Hematopoietic multipotent progenitor cell treated with erythropoietin and hydrocortisone succinate and interleukin-3 and kit ligand, for 6 days (in vitro differentiated cells): ENCODE results near the gene G6PC2.
"Not testable (repeated sequence)": the region's sequence is repeated elsewhere in the genome, so short reads cannot be mapped to it uniquely, and the experiment has no call there.

Source experiments
- DNase-seq: peaks from one replicate; pipeline ENCODE4 v3.0.0-alpha.2; 2015

Gene G6PC2

GRCh38 chr2:168907940-168908662, 7.0 kb downstream of the G6PC2 start:
- DNase-seq: no peak

- DNase-seq: no peak
These were observed 9.2 kb downstream of the G6PC2 start for GRCh38 chr2:168910330-168910729.

GRCh38 chr2:168912466-168912865, 11.4 kb downstream of the G6PC2 start:
- peak; percentile 11 for DNase-seq

- peak; percentile 25 for DNase-seq
These were observed 11.8 kb downstream of the G6PC2 start for GRCh38 chr2:168912901-168913369.

- DNase-seq: no peak
These were observed 12.4 kb downstream of the G6PC2 start for GRCh38 chr2:168913495-168913894.

GRCh38 chr2:168915441-168916330, 14.6 kb downstream of the G6PC2 start:
- DNase-seq: no peak

- DNase-seq: no peak
These were observed 15.2 kb downstream of the G6PC2 start for GRCh38 chr2:168916331-168916675.

GRCh38 chr2:168920504-168921157, 19.5 kb downstream of the G6PC2 start:
- peak; percentile 82 for DNase-seq

GRCh38 chr2:168926621-168927386, 25.7 kb downstream of the G6PC2 start:
- no peak for DNase-seq

GRCh38 chr2:168928113-168928831, 27.2 kb downstream of the G6PC2 start:
- no peak for DNase-seq

- no peak for DNase-seq
These were observed 27.9 kb downstream of the G6PC2 start for GRCh38 chr2:168929031-168929430.

GRCh38 chr2:168930242-168930641, 29.2 kb downstream of the G6PC2 start:
- DNase-seq: no peak

GRCh38 chr2:168932174-168932573, 31.1 kb downstream of the G6PC2 start:
- not testable (repeated sequence) for DNase-seq

- DNase-seq: no peak
These were observed 33.7 kb downstream of the G6PC2 start for GRCh38 chr2:168934826-168935225.

GRCh38 chr2:168935810-168936581, 34.9 kb downstream of the G6PC2 start:
- DNase-seq: peak; percentile 76

GRCh38 chr2:168939061-168939460, 38.0 kb downstream of the G6PC2 start:
- no peak for DNase-seq

GRCh38 chr2:168939918-168940317, 38.8 kb downstream of the G6PC2 start:
- no peak for DNase-seq

- peak; percentile 36 for DNase-seq
These were observed 40.2 kb downstream of the G6PC2 start for GRCh38 chr2:168941297-168941696.

GRCh38 chr2:168944065-168944464, 43.0 kb downstream of the G6PC2 start:
- DNase-seq: no peak

GRCh38 chr2:168945508-168945907, 44.4 kb downstream of the G6PC2 start:
- DNase-seq: no peak

- DNase-seq: peak; percentile 63
These were observed 47.6 kb downstream of the G6PC2 start for GRCh38 chr2:168948621-168949212.
